ENCODE measurements around the gene PPP1R9B.

The PPP1R9B gene

GRCh38 chr17:50111673-50112655 lies 38.5 kb downstream of the PPP1R9B start:
- TF ChIP-seq CTCF (conservative IDR thresholded peaks at IDR 0.05) (no peak), ZFX (IDR thresholded peaks at IDR 0.05) (no peak)
- peak overlapping the region; percentile 3 for H3K27ac ChIP-seq

- H3K27ac ChIP-seq: no peak overlapping the region
- TF ChIP-seq CTCF (conservative IDR thresholded peaks at IDR 0.05) (no peak), ZFX (IDR thresholded peaks at IDR 0.05) (no peak)
These were observed 39.7 kb downstream of the PPP1R9B start for GRCh38 chr17:50110591-50111349.

GRCh38 chr17:50109785-50110184 lies 40.7 kb downstream of the PPP1R9B start:
- TF ChIP-seq ZFX (IDR thresholded peaks at IDR 0.05): no peak
- no peak for TF ChIP-seq CTCF (conservative IDR thresholded peaks at IDR 0.05)
- no peak overlapping the region for H3K27ac ChIP-seq

- TF ChIP-seq ZFX (IDR thresholded peaks at IDR 0.05) (no peak), CTCF (conservative IDR thresholded peaks at IDR 0.05) (no peak)
- H3K27ac ChIP-seq: no peak overlapping the region
These were observed 41.3 kb downstream of the PPP1R9B start for GRCh38 chr17:50109207-50109606.

- no peak overlapping the region for H3K27ac ChIP-seq
- TF ChIP-seq CTCF (conservative IDR thresholded peaks at IDR 0.05): no peak
- no peak for TF ChIP-seq ZFX (IDR thresholded peaks at IDR 0.05)
These were observed 41.9 kb downstream of the PPP1R9B start for GRCh38 chr17:50108556-50108955.

- H3K27ac ChIP-seq: no peak overlapping the region
- TF ChIP-seq CTCF (conservative IDR thresholded peaks at IDR 0.05) (no peak), ZFX (IDR thresholded peaks at IDR 0.05) (no peak)
These were observed 42.6 kb downstream of the PPP1R9B start for GRCh38 chr17:50107790-50108414.

Measured in C4-2B (cell line).